Measurements from ENCODE around the gene ICA1. TPM values are rescaled to one million over a fixed set of nuclear protein-coding genes. Genes with fewer than 3 reads are reported as not detected.

Gene ICA1
- polyA plus RNA-seq, 2 of the 4 experiments (the other 2 are of a cell fraction), result 0.66 to 2.0 TPM

DNA sequence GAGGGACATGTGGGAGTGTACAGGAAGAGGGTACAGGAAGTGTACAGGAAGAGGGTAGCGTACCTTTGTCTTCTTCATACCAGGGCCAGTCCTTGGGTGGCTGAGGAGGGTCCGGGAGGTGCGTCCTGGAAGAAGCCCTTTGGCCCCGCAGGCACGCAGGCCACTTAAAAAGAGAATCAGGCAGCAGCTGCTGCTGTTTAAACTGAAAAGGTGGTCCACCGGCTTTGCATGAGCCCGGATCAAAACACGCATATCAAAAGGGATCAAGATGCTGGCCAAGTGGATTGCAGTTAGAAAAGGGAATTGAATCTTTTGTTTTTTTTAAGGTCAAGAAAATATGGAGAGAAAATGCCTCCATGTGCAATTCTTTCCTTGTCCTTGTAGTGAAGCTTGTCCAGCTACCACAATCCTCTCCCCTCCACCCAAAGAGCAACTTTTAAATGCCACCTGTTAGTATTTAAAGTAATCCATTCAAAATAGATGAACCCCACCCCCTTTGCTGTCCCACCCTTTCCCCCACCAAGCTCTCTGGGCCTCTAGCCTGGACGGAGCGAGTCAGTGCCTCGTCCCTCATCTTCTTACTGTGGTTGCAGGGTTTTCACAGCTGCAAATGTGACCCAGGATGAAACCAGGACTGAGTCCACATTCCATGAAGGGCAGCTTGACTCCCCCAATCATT, 150.5 kb downstream of the ICA1 start:
- WGBS (ENCODE audit: missing lambda C conversion rate), result 56% methylated on average over 10 of the region's 11 CpGs
- Histone ChIP-seq H3K9me3 (no peaks in the 10 kb centered on the region), H3K4me2 (no peak overlapping the region), H3K27ac (no peak overlapping the region), H3K4me1 (no peaks in the 10 kb centered on the region), H3K4me3 (no peak overlapping the region)
- no peak for FAIRE-seq
- no peak for ATAC-seq
- no peak for DNase-seq (ENCODE audit: low read depth in 1 of 2, low spot score in 1 of 2)
- CTCF ChIA-PET, result no interaction called here
- POLR2A ChIA-PET, result no interaction called here
- TF ChIP-seq ESRRA (IDR thresholded peaks at IDR 0.05; ENCODE audit: borderline replicate concordance, low read length) (no peak), PHF8 (IDR thresholded peaks at IDR 0.05; ENCODE audit: borderline replicate concordance, low read depth) (no peak), HOXA7 (CRISPR knock-in tag; IDR thresholded peaks at IDR 0.05) (no peak), ZFP36 (IDR thresholded peaks at IDR 0.05; ENCODE audit: borderline replicate concordance, partially characterized antibody) (no peak), EP300 (IDR thresholded peaks at IDR 0.05) (no peak), NFE2L2 (conservative IDR thresholded peaks at IDR 0.05; ENCODE audit: low read length) (no peak), RARB (CRISPR knock-in tag; IDR thresholded peaks at IDR 0.05) (no peak), HDAC2 (IDR thresholded peaks at IDR 0.05) (no peak), CBX2 (IDR thresholded peaks at IDR 0.05; ENCODE audit: borderline replicate concordance, low read depth) (no peak), MAZ (IDR thresholded peaks at IDR 0.05; ENCODE audit: borderline replicate concordance, low read depth, low read length) (no peak), RAD21 (conservative IDR thresholded peaks at IDR 0.05 in 1 of 2, IDR thresholded peaks at IDR 0.05 in 1 of 2) (no peak)
- TF ChIP-seq, protein P1, sequence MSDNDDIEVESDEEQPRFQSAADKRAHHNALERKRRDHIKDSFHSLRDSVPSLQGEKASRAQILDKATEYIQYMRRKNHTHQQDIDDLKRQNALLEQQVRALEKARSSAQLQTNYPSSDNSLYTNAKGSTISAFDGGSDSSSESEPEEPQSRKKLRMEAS (IDR thresholded peaks at IDR 0.05), result no peak
- TF ChIP-seq, protein P2, sequence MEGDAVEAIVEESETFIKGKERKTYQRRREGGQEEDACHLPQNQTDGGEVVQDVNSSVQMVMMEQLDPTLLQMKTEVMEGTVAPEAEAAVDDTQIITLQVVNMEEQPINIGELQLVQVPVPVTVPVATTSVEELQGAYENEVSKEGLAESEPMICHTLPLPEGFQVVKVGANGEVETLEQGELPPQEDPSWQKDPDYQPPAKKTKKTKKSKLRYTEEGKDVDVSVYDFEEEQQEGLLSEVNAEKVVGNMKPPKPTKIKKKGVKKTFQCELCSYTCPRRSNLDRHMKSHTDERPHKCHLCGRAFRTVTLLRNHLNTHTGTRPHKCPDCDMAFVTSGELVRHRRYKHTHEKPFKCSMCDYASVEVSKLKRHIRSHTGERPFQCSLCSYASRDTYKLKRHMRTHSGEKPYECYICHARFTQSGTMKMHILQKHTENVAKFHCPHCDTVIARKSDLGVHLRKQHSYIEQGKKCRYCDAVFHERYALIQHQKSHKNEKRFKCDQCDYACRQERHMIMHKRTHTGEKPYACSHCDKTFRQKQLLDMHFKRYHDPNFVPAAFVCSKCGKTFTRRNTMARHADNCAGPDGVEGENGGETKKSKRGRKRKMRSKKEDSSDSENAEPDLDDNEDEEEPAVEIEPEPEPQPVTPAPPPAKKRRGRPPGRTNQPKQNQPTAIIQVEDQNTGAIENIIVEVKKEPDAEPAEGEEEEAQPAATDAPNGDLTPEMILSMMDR (IDR thresholded peaks at IDR 0.05), result no peak
- TF ChIP-seq, protein P3, sequence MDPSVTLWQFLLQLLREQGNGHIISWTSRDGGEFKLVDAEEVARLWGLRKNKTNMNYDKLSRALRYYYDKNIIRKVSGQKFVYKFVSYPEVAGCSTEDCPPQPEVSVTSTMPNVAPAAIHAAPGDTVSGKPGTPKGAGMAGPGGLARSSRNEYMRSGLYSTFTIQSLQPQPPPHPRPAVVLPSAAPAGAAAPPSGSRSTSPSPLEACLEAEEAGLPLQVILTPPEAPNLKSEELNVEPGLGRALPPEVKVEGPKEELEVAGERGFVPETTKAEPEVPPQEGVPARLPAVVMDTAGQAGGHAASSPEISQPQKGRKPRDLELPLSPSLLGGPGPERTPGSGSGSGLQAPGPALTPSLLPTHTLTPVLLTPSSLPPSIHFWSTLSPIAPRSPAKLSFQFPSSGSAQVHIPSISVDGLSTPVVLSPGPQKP (IDR thresholded peaks at IDR 0.05; ENCODE audit: low read depth, low read length), result no peak

DNA sequence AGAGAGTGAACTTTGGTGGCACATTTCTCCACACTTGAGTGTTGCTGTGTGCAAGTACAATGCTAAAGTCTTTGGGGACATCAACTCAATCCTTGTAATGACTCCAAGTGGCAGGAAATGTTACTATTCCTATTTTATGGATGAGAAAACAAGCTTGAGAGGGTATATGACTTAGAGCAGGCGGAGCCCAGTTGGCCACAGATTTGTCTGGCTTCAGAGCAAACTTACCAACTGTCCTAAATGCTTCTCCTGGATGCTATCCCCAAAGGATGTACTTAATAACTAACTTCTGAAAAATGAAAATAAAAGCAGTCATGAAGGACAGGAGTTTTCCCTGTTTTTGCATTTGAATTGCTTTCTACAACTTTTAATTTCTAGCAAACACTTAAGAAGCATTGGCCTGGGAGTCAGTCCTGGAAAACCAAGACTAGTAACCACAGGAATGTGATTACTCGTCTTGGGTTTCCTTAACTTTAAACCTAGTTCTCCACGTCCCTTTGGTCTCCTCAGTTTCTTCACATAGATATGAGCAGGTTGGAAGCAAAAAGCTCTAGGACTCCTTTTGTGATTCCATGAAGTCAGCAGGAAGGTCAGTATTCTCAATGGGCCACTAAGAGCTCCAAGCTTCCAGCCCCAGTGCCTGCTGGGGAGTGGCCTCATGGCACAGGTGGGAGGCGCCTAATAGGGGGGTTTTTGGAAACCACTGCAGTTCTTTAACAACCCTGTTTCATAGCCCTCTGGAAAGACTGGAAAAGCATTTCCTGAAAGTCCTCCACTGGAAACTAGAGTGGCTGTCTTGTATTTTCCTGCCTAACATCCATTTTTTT, 152.6 kb downstream of the ICA1 start:
- CTCF ChIA-PET, result no interaction called here
- no peak overlapping the region for H3K27ac ChIP-seq
- no peak overlapping the region for H3K4me3 ChIP-seq
- no peak overlapping the region for H3K4me2 ChIP-seq
- WGBS (ENCODE audit: missing lambda C conversion rate), result 11% methylated on average over 4 of the region's 4 CpGs
- no peaks in the 10 kb centered on the region for H3K9me3 ChIP-seq
- TF ChIP-seq JUN (IDR thresholded peaks at IDR 0.05) (no peak), NR3C1 (IDR thresholded peaks at IDR 0.05) (no peak), NPAS2 (CRISPR knock-in tag; IDR thresholded peaks at IDR 0.05; ENCODE audit: borderline replicate concordance) (no peak), FOSB (CRISPR knock-in tag; IDR thresholded peaks at IDR 0.05) (no peak), NFE2L2 (conservative IDR thresholded peaks at IDR 0.05; ENCODE audit: low read length) (no peak), PHF8 (IDR thresholded peaks at IDR 0.05; ENCODE audit: borderline replicate concordance, low read depth) (no peak)
- TF ChIP-seq, protein P4, sequence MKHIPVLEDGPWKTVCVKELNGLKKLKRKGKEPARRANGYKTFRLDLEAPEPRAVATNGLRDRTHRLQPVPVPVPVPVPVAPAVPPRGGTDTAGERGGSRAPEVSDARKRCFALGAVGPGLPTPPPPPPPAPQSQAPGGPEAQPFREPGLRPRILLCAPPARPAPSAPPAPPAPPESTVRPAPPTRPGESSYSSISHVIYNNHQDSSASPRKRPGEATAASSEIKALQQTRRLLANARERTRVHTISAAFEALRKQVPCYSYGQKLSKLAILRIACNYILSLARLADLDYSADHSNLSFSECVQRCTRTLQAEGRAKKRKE (CRISPR knock-in tag; IDR thresholded peaks at IDR 0.05; ENCODE audit: low read depth), result no peak
- TF ChIP-seq, protein P5, sequence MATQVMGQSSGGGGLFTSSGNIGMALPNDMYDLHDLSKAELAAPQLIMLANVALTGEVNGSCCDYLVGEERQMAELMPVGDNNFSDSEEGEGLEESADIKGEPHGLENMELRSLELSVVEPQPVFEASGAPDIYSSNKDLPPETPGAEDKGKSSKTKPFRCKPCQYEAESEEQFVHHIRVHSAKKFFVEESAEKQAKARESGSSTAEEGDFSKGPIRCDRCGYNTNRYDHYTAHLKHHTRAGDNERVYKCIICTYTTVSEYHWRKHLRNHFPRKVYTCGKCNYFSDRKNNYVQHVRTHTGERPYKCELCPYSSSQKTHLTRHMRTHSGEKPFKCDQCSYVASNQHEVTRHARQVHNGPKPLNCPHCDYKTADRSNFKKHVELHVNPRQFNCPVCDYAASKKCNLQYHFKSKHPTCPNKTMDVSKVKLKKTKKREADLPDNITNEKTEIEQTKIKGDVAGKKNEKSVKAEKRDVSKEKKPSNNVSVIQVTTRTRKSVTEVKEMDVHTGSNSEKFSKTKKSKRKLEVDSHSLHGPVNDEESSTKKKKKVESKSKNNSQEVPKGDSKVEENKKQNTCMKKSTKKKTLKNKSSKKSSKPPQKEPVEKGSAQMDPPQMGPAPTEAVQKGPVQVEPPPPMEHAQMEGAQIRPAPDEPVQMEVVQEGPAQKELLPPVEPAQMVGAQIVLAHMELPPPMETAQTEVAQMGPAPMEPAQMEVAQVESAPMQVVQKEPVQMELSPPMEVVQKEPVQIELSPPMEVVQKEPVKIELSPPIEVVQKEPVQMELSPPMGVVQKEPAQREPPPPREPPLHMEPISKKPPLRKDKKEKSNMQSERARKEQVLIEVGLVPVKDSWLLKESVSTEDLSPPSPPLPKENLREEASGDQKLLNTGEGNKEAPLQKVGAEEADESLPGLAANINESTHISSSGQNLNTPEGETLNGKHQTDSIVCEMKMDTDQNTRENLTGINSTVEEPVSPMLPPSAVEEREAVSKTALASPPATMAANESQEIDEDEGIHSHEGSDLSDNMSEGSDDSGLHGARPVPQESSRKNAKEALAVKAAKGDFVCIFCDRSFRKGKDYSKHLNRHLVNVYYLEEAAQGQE (IDR thresholded peaks at IDR 0.05), result no peak
- TF ChIP-seq, protein P2 (IDR thresholded peaks at IDR 0.05), result no peak
- TF ChIP-seq, protein P6, sequence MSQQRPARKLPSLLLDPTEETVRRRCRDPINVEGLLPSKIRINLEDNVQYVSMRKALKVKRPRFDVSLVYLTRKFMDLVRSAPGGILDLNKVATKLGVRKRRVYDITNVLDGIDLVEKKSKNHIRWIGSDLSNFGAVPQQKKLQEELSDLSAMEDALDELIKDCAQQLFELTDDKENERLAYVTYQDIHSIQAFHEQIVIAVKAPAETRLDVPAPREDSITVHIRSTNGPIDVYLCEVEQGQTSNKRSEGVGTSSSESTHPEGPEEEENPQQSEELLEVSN (IDR thresholded peaks at IDR 0.05; ENCODE audit: borderline replicate concordance, low read depth), result no peak
- FAIRE-seq (no peak), ATAC-seq (no peak), DNase-seq (ENCODE audit: low read depth in 1 of 2, low spot score in 1 of 2) (no peak)
- no peaks in the 10 kb centered on the region for H3K4me1 ChIP-seq
- POLR2A ChIA-PET, result no interaction called here
